ENCODE results near the gene C1orf21.

The C1orf21 gene

GRCh38 chr1:184617433-184618029 is 230.7 kb downstream of the C1orf21 start:
- H3K27ac ChIP-seq = no peak overlapping the region
- H3K4me2 ChIP-seq = no peak overlapping the region
- no peaks in the 10 kb centered on the region for H3K9me3 ChIP-seq (replicated peaks in 1 of 11)
- peaks cover 0 to 33% (median 0%) of the 10 kb centered on the region in 11 experiments; a peak in 5 of 22 replicates for H3K36me3 ChIP-seq
- TF ChIP-seq Cebpa-rat (IDR thresholded peaks at IDR 0.05) = no peak
- no peak overlapping the region for H3K4me3 ChIP-seq
- H4K20me1 ChIP-seq = no peaks in the 10 kb centered on the region; a peak in 1 of 22 replicates
- H3K9ac ChIP-seq = no peak overlapping the region
- peaks cover 0 to 40% (median 8%) of the 10 kb centered on the region in 10 experiments; a peak in 11 of 20 replicates for H3K4me1 ChIP-seq
- no peaks in the 10 kb centered on the region for H3K27me3 ChIP-seq

- Histone ChIP-seq H4K20me1 (no peaks in the 10 kb centered on the region; a peak in 1 of 22 replicates), H3K9me3 (replicated peaks in 1 of 11) (no peaks in the 10 kb centered on the region), H3K27me3 (no peaks in the 10 kb centered on the region), H3K9ac (no peak overlapping the region), H3K4me1 (peaks cover 0 to 39% (median 7%) of the 10 kb centered on the region in 10 experiments; a peak in 10 of 20 replicates), H3K4me3 (no peak overlapping the region), H3K36me3 (peaks cover 0 to 43% (median 0%) of the 10 kb centered on the region in 11 experiments; a peak in 5 of 22 replicates), H3K4me2 (no peak overlapping the region), H3K27ac (no peak overlapping the region)
- no peak for TF ChIP-seq Cebpa-rat (IDR thresholded peaks at IDR 0.05)
These were observed 232.0 kb downstream of the C1orf21 start for GRCh38 chr1:184618851-184619250.

- H3K9ac ChIP-seq = no peak overlapping the region
- peaks cover 0 to 48% (median 0%) of the 10 kb centered on the region in 11 experiments; a peak in 5 of 22 replicates for H3K36me3 ChIP-seq
- H3K4me3 ChIP-seq = no peak overlapping the region
- H3K4me2 ChIP-seq = peak overlapping the region in 3 of 11 experiments; percentile 27 to 68 (median 54); a peak in 6 of 22 replicates
- H3K27ac ChIP-seq = no peak overlapping the region
- TF ChIP-seq Cebpa-rat (IDR thresholded peaks at IDR 0.05) = no peak
- H3K4me1 ChIP-seq = peaks cover 0 to 29% (median 1%) of the 10 kb centered on the region in 10 experiments; a peak in 10 of 20 replicates
- no peaks in the 10 kb centered on the region for H3K9me3 ChIP-seq (replicated peaks in 1 of 11)
- no peaks in the 10 kb centered on the region; a peak in 1 of 22 replicates for H4K20me1 ChIP-seq
- no peaks in the 10 kb centered on the region for H3K27me3 ChIP-seq
These were observed 233.6 kb downstream of the C1orf21 start for GRCh38 chr1:184620469-184620868.

GRCh38 chr1:184621260-184621659 is 234.4 kb downstream of the C1orf21 start:
- Histone ChIP-seq H3K36me3 (peaks cover 0 to 53% (median 0%) of the 10 kb centered on the region in 11 experiments; a peak in 5 of 22 replicates), H3K4me3 (no peak overlapping the region), H3K27me3 (no peaks in the 10 kb centered on the region), H3K27ac (no peak overlapping the region), H3K4me1 (peaks cover 0 to 21% (median 0%) of the 10 kb centered on the region in 10 experiments; a peak in 6 of 20 replicates), H3K4me2 (peak overlapping the region in 2 of 11 experiments; percentile 54 to 68; a peak in 1 of 22 replicates), H4K20me1 (no peaks in the 10 kb centered on the region), H3K9me3 (replicated peaks in 1 of 11) (no peaks in the 10 kb centered on the region), H3K9ac (no peak overlapping the region)
- no peak for TF ChIP-seq Cebpa-rat (IDR thresholded peaks at IDR 0.05)

- no peaks in the 10 kb centered on the region for H3K9me3 ChIP-seq (replicated peaks in 1 of 11)
- H3K36me3 ChIP-seq = peaks cover 0 to 53% (median 0%) of the 10 kb centered on the region in 11 experiments; a peak in 5 of 22 replicates
- H3K4me1 ChIP-seq = peaks cover 0 to 21% (median 0%) of the 10 kb centered on the region in 10 experiments; a peak in 6 of 20 replicates
- no peak for TF ChIP-seq Cebpa-rat (IDR thresholded peaks at IDR 0.05)
- no peak overlapping the region for H3K27ac ChIP-seq
- no peaks in the 10 kb centered on the region for H3K27me3 ChIP-seq
- H3K4me2 ChIP-seq = no peak overlapping the region
- H4K20me1 ChIP-seq = no peaks in the 10 kb centered on the region
- H3K9ac ChIP-seq = no peak overlapping the region
- no peak overlapping the region for H3K4me3 ChIP-seq
These were observed 235.5 kb downstream of the C1orf21 start for GRCh38 chr1:184622136-184622823.

GRCh38 chr1:184623404-184623803 is 236.6 kb downstream of the C1orf21 start:
- Histone ChIP-seq H3K4me1 (peaks cover 0 to 21% (median 0%) of the 10 kb centered on the region in 10 experiments; a peak in 6 of 20 replicates), H4K20me1 (no peaks in the 10 kb centered on the region), H3K9me3 (replicated peaks in 1 of 11) (no peaks in the 10 kb centered on the region), H3K36me3 (peaks cover 0 to 58% (median 0%) of the 10 kb centered on the region in 11 experiments; a peak in 5 of 22 replicates), H3K4me3 (no peak overlapping the region), H3K27me3 (no peaks in the 10 kb centered on the region), H3K4me2 (no peak overlapping the region), H3K27ac (no peak overlapping the region), H3K9ac (no peak overlapping the region)
- no peak for TF ChIP-seq Cebpa-rat (IDR thresholded peaks at IDR 0.05)

GRCh38 chr1:184624051-184624450 is 237.2 kb downstream of the C1orf21 start:
- no peaks in the 10 kb centered on the region for H3K9me3 ChIP-seq (replicated peaks in 1 of 11)
- no peak for TF ChIP-seq Cebpa-rat (IDR thresholded peaks at IDR 0.05)
- H3K27ac ChIP-seq = no peak overlapping the region
- H3K4me2 ChIP-seq = no peak overlapping the region
- H3K4me3 ChIP-seq = no peak overlapping the region
- H3K4me1 ChIP-seq = peaks cover 0 to 21% (median 0%) of the 10 kb centered on the region in 10 experiments; a peak in 6 of 20 replicates
- H3K27me3 ChIP-seq = no peaks in the 10 kb centered on the region
- no peaks in the 10 kb centered on the region for H4K20me1 ChIP-seq
- peaks cover 0 to 53% (median 0%) of the 10 kb centered on the region in 11 experiments; a peak in 5 of 22 replicates for H3K36me3 ChIP-seq
- no peak overlapping the region for H3K9ac ChIP-seq

- no peaks in the 10 kb centered on the region for H4K20me1 ChIP-seq
- TF ChIP-seq Cebpa-rat (IDR thresholded peaks at IDR 0.05) = no peak
- H3K27ac ChIP-seq = no peak overlapping the region
- no peaks in the 10 kb centered on the region for H3K27me3 ChIP-seq
- peaks cover 0 to 47% (median 0%) of the 10 kb centered on the region in 11 experiments; a peak in 5 of 22 replicates for H3K36me3 ChIP-seq
- no peaks in the 10 kb centered on the region for H3K9me3 ChIP-seq (replicated peaks in 1 of 11)
- H3K4me3 ChIP-seq = no peak overlapping the region
- peaks cover 0 to 20% (median 0%) of the 10 kb centered on the region in 10 experiments; a peak in 6 of 20 replicates for H3K4me1 ChIP-seq
- no peak overlapping the region for H3K4me2 ChIP-seq
- H3K9ac ChIP-seq = no peak overlapping the region
These were observed 237.8 kb downstream of the C1orf21 start for GRCh38 chr1:184624626-184625025.

- Histone ChIP-seq H3K4me3 (no peak overlapping the region), H3K27me3 (no peaks in the 10 kb centered on the region), H3K4me2 (no peak overlapping the region), H3K27ac (no peak overlapping the region), H3K36me3 (peaks cover 0 to 44% (median 0%) of the 10 kb centered on the region in 11 experiments; a peak in 4 of 22 replicates), H3K9ac (no peak overlapping the region), H4K20me1 (no peaks in the 10 kb centered on the region), H3K4me1 (peaks cover 0 to 14% (median 0%) of the 10 kb centered on the region in 10 experiments; a peak in 6 of 20 replicates), H3K9me3 (replicated peaks in 1 of 11) (no peaks in the 10 kb centered on the region)
- no peak for TF ChIP-seq Cebpa-rat (IDR thresholded peaks at IDR 0.05)
These were observed 238.4 kb downstream of the C1orf21 start for GRCh38 chr1:184625271-184625670.

Data from BLaER1 treated with 17β-estradiol and CSF1 and Interleukin-3, amounts not matched to agents 10 nM and 100 nM (cell line).